Stimulated activated CD4-positive, alpha-beta T cell treated with anti-CD3 and anti-CD28 coated beads, TNF-alpha, amount 100 ng/mL, for 1 hour (primary cell): ENCODE data around the gene CAD.
A peak's percentile ranks its signal among the peaks of the same experiment; 100 is the strongest.

Source experiments
- DNase-seq, 3 donors: peaks; one replicate each; pipeline ENCODE4 v3.0.0-alpha.2; 2020; ENCODE audit warnings: low read depth in 3 of 3, low spot score in 1 of 3

Gene CAD

DNA sequence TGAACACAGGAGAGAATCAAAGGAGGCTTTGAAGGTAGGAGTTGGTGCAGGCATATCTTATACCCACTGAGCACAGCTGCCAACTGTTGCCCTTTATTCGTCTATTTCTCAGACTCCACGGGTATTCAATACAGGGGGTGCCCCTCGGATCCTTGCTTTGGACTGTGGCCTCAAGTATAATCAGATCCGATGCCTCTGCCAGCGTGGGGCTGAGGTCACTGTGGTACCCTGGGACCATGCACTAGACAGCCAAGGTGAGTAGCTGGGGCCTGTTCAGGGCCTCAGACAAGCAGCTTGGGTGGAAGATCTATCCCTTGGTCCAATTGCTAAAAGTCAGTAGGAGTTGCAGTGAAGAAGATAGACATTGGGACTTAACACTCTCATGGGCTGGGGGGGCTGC lies 5.2 kb downstream of the CAD start:
- no peak for DNase-seq

GRCh38 chr2:27223416-27223815 lies 6.2 kb downstream of the CAD start:
- DNase-seq = no peak

- no peak for DNase-seq
Observed at GRCh38 chr2:27225526-27225925, 8.4 kb downstream of the CAD start.

- DNase-seq = no peak
Observed at GRCh38 chr2:27227501-27227900, 10.3 kb downstream of the CAD start.

DNA sequence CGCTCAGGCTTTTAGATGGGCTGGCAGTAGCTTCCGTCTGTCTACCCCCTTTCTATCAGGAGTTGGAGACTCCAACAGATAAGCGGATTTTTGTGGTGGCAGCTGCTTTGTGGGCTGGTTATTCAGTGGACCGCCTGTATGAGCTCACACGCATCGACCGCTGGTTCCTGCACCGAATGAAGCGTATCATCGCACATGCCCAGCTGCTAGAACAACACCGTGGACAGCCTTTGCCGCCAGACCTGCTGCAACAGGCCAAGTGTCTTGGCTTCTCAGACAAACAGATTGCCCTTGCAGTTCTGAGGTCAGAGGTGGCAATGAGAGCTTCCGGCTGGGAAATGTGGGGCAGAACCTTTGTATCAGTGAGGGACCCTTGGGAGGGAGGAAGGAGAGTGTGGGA lies 14.8 kb downstream of the CAD start:
- DNase-seq = no peak

DNA sequence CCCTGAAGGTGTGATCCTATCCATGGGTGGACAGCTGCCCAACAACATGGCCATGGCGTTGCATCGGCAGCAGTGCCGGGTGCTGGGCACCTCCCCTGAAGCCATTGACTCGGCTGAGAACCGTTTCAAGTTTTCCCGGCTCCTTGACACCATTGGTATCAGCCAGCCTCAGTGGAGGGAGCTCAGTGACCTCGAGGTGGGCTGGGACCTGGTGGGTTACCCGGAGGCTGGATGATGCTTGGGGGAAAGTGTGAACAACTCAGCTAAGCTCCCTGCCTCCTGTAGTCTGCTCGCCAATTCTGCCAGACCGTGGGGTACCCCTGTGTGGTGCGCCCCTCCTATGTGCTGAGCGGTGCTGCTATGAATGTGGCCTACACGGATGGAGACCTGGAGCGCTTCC lies 16.2 kb downstream of the CAD start:
- no peak for DNase-seq

GRCh38 chr2:27236136-27236535 lies 19.0 kb downstream of the CAD start:
- DNase-seq = no peak

GRCh38 chr2:27236626-27237025 lies 19.5 kb downstream of the CAD start:
- DNase-seq = no peak

DNA sequence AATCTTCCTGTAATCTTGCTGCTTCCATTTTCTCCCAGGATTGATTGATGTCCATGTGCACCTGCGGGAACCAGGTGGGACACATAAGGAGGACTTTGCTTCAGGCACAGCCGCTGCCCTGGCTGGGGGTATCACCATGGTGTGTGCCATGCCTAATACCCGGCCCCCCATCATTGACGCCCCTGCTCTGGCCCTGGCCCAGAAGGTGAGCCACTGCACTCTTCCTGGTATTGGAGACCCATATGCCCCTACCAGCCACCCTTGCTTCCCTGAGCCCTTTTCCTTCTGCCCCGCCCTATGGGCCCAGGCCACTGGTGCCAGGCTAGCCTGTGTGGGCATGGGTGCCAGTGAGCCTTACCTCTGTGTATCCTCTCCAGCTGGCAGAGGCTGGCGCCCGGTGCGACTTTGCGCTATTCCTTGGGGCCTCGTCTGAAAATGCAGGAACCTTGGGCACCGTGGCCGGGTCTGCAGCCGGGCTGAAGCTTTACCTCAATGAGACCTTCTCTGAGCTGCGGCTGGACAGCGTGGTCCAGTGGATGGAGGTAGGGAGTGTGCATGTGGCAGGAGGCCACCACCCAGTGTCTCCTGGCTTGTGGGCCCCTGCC lies 20.3 kb downstream of the CAD start:
- no peak for DNase-seq

DNA sequence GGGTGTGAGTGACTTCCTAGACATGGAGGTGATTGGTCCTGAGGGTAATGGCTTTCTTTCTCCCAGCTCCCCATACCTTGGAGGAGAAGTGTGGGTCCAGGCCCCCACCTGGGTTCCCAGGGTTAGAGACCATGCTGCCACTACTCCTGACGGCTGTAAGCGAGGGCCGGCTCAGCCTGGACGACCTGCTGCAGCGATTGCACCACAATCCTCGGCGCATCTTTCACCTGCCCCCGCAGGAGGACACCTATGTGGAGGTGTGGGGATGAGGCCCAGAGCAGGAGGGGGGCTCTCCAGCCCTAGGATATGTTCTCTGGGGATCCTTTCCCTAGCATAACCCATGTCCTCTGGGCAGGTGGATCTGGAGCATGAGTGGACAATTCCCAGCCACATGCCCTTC lies 21.8 kb downstream of the CAD start:
- no peak for DNase-seq

- no peak for DNase-seq
Observed at GRCh38 chr2:27240406-27240805, 23.2 kb downstream of the CAD start.

GRCh38 chr2:27241761-27242613 lies 24.8 kb downstream of the CAD start:
- no peak for DNase-seq

DNA sequence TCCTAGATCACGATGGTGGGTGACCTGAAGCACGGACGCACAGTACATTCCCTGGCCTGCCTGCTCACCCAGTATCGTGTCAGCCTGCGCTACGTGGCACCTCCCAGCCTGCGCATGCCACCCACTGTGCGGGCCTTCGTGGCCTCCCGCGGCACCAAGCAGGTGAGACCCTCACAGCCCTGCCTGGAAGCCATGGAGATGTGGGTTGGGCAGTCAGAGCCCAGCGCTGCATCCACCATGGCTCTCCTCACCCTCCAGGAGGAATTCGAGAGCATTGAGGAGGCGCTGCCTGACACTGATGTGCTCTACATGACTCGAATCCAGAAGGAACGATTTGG lies 25.4 kb downstream of the CAD start:
- DNase-seq = no peak

DNA sequence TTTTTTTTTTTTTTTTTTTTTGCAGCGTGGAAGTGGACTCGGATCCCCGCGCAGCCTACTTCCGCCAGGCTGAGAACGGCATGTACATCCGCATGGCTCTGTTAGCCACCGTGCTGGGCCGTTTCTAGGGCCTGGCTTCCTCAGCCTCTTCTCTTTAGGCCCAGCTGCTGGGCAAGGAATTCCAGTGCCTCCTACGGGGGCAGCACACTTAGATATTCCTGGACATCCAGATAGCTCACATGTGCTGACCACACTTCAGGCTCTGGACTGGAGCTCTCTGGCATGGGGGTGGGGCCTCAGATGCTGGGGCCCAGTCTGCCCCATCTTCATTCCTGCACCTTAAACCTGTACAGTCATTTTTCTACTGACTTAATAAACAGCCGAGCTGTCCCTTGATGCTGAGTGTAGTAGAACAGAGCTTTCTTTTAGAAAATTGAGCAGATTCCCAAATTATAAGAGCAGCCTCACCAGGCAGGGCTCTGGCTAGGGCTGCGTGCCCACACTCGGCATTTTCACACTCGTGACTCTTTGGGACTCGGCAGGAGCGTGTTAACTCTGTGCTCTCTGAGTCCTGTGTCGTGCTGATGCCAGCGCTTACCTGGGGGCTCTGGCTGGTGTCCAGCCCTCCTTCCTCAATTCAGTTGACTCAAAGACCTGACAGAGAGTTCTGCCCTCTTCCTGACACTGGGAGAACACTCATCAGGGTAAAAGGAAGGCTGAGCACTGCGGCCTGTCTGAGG lies 26.4 kb downstream of the CAD start:
- DNase-seq = no peak

DNA sequence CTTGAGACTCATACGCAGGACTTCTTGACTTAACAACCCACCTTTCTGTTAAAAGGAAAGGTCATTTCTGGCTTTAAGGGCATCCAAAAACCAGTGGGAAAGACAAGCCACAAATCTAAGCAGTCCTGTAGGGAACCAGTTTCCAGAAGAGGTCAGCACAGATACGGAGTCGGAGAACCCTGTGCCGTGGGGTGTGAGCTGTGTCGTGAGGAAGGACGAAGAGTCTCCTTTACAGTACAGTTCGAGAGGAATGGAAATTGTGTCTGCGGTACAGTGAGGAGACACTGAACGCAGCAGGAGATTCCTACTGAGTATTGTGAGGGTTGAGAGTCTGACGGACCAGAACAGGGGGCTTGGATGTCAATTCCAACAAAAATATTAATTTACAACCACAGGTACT lies 27.9 kb downstream of the CAD start:
- no peak for DNase-seq

GRCh38 chr2:27245626-27246025 lies 28.5 kb downstream of the CAD start:
- no peak for DNase-seq

DNA sequence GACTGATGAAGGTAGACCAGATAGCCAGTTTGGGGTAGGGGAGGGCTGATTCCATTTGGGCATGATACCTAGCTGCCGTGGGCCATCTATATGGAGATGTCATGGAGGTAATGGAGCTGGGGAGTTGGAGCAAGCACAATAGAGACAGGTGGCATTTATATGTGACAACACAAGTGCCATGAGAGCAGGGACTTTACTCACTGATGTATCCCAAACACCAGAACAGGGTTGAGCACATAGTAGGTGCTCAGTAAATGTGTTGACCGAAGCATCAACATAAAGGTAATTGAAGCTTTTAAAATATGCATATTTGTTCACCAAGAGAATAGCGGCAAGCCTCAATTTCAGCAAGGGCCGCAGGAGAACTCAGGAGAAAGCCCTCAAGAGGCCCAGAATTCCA lies 30.7 kb downstream of the CAD start:
- DNase-seq = no peak

- no peak for DNase-seq
Observed at GRCh38 chr2:27249159-27249890, 32.2 kb downstream of the CAD start.

DNA sequence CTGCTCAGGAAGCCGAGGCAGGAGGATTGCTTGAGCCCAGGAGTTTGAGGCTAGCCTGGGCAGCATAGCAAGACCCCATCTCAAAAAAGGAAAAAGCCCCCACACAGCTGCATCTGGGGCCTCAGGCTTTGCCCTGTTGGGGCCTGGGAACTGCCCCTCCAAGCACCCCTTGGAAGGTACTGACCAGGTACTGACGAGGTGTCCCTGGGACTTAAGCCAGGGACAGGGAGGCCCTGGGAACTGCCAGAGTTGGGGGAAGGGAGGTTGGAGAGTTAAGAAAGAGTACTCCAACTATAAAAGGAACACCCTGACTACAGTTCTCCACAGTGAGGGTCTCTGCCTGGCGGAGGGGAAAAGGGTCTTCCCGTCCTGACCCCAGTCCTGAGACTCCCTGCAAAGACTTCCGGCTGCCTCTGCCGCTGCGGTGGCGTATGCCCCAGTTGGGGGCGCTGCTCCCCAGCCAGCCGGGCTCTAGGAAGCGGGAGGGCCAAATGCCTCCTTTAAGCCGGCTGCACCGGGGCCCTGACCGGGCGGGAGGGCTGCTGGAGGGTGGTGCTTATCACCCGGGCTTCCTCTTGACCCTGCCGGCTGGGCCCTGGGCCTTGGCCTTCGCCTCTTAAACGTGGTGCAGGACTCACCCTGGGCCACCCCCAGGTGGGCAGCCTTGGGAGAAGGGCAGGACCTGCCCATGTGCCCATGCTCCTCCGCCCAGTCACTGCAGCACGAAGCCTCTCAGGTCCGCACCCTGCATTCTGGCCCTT lies 32.9 kb downstream of the CAD start:
- DNase-seq = peak in 1 of 3 donors; percentile 31

- DNase-seq = no peak
Observed at GRCh38 chr2:27250652-27251379, 33.6 kb downstream of the CAD start.
